GM23338 (cell line): ENCODE data around the gene SLC23A1. TPM values are rescaled to one million over a fixed set of nuclear protein-coding genes. Genes with fewer than 3 reads are reported as not detected.
A peak's percentile ranks its signal among the peaks of the same experiment; 100 is the strongest.

Experiments
- ATAC-seq: fragments of 200-7000 bp; cut with Tn5 transposase; 3 replicates; pipeline ENCODE4 v1.9.1; 2020
- DNase-seq: peaks from one replicate; pipeline ENCODE4 v3.0.0-alpha.2; 2015; ENCODE audit warnings: low spot score
- H2AFZ ChIP-seq: fragments of 200-600 bp; sonication (generic); 2 replicates; pipeline ENCODE4 v1.8.0; 2016; ENCODE audit warnings: antibody characterized with exemption, mild to moderate bottlenecking, moderate library complexity
- H3F3A ChIP-seq: fragments of 200-600 bp; sonication (generic); replicated peaks from 2 replicates; pipeline ENCODE4 v1.8.0; 2017; ENCODE audit warnings: antibody characterized with exemption, mixed run types, low read depth
- H3K27ac ChIP-seq: fragments of 200-600 bp; sonication (generic); 2 replicates; pipeline ENCODE4 v1.6.1; 2016; ENCODE audit warnings: low read depth
- H3K27me3 ChIP-seq: fragments of 200-600 bp; sonication (generic); 2 replicates; pipeline ENCODE4 v1.8.0; 2016; ENCODE audit warnings: mild to moderate bottlenecking, mixed run types, moderate library complexity; ENCODE audit not compliant: insufficient read depth
- H3K36me3 ChIP-seq: fragments of 200-600 bp; sonication (generic); 2 replicates; pipeline ENCODE4 v1.8.0; 2016; ENCODE audit warnings: mild to moderate bottlenecking; ENCODE audit not compliant: insufficient read depth
- H3K4me1 ChIP-seq: fragments of 200-600 bp; sonication (generic); 2 replicates; pipeline ENCODE4 v1.8.0; 2016; ENCODE audit warnings: mild to moderate bottlenecking, moderate library complexity; ENCODE audit not compliant: insufficient read depth
- H3K4me2 ChIP-seq: fragments of 200-600 bp; sonication (generic); 2 replicates; pipeline ENCODE4 v1.7.1; 2017; ENCODE audit warnings: mixed run types
- H3K4me3 ChIP-seq: fragments of 200-600 bp; sonication (generic); 2 replicates; pipeline ENCODE4 v1.6.1; 2016; ENCODE audit warnings: mixed run types
- H3K79me2 ChIP-seq: fragments of 200-600 bp; sonication (generic); replicated peaks from 2 replicates; pipeline ENCODE4 v1.8.0; 2017; ENCODE audit warnings: mild to moderate bottlenecking; ENCODE audit not compliant: insufficient read depth
- H3K9me2 ChIP-seq: fragments of 200-600 bp; sonication (generic); 2 replicates; pipeline ENCODE4 v1.8.0; 2017; ENCODE audit not compliant: insufficient read depth
- H4K20me1 ChIP-seq: fragments of 200-600 bp; sonication (generic); replicated peaks from 2 replicates; pipeline ENCODE4 v1.8.0; 2017; ENCODE audit warnings: mild to moderate bottlenecking; ENCODE audit not compliant: insufficient read depth
- H3K27ac Mint-ChIP-seq: 2 replicates; pipeline ENCODE4 v1.8.0; 2020; ENCODE audit warnings: inconsistent platforms, mild to moderate bottlenecking, moderate library complexity, mixed read lengths
- H3K27me3 Mint-ChIP-seq: 3 replicates; pipeline ENCODE4 v1.8.0; 2022; ENCODE audit warnings: low read depth, mild to moderate bottlenecking, moderate library complexity, mixed read lengths, inconsistent platforms; ENCODE audit not compliant: insufficient read depth, poor library complexity
- H3K36me3 Mint-ChIP-seq: 3 replicates; pipeline ENCODE4 v1.8.0; 2021; ENCODE audit warnings: low read depth, mild to moderate bottlenecking, inconsistent platforms, moderate library complexity, mixed read lengths
- H3K4me1 Mint-ChIP-seq: 3 replicates; pipeline ENCODE4 v1.8.0; 2020; ENCODE audit warnings: mild to moderate bottlenecking, inconsistent platforms, mixed read lengths
- H3K4me3 Mint-ChIP-seq: 3 replicates; pipeline ENCODE4 v1.8.0; 2021; ENCODE audit warnings: moderate library complexity, mild to moderate bottlenecking, inconsistent platforms, mixed read lengths
- H3K9me3 Mint-ChIP-seq: 3 replicates; pipeline ENCODE4 v1.8.0; 2020; ENCODE audit warnings: moderate library complexity, mild to moderate bottlenecking, inconsistent platforms, mixed read lengths
- CREB1 ChIP-seq: fragments of 250-450 bp; sonication (Bioruptor Pico); IDR thresholded peaks from 2 replicates; pipeline ENCODE4 v1.5.0; 2020; ENCODE audit warnings: low read depth, mild to moderate bottlenecking, moderate library complexity
- EZH2 ChIP-seq: fragments of 200-600 bp; sonication (generic); IDR thresholded peaks from one replicate; pipeline ENCODE4 v1.8.0; 2017; ENCODE audit warnings: antibody characterized with exemption, mild to moderate bottlenecking, low read depth; ENCODE audit not compliant: unreplicated experiment
- NANOG ChIP-seq: IDR thresholded peaks from 2 replicates; pipeline ENCODE4 v1.6.1; 2016; ENCODE audit warnings: antibody characterized with exemption, borderline replicate concordance
- POLR2AphosphoS5 ChIP-seq: IDR thresholded peaks from 2 replicates; pipeline ENCODE4 v1.6.1; 2016; ENCODE audit warnings: antibody characterized with exemption, low read depth
- ZNF114 ChIP-seq: fragments of 250-450 bp; sonication (Bioruptor Pico); IDR thresholded peaks from 2 replicates; pipeline ENCODE4 v1.5.0; 2020; ENCODE audit warnings: mild to moderate bottlenecking, moderate library complexity
- ZNF331 ChIP-seq: fragments of 250-450 bp; sonication (Bioruptor Pico); IDR thresholded peaks from 2 replicates; pipeline ENCODE4 v1.5.0; 2020; ENCODE audit warnings: low read depth, mild to moderate bottlenecking, moderate library complexity
- polyA plus RNA-seq: library from polyadenylated mRNA; unstranded; fragments of >200 nt; fragmentation: Nextera tagmentation; extraction: Ambion mirVana; gene quantifications from 2 replicates; pipeline ENCODE4 v1.2.1, GENCODE V29; 2016
- total RNA-seq: library from RNA; depleted of rRNA; stranded (reverse); fragments of >200 nt; shearing (Covaris generic); gene quantifications from 2 replicates; pipeline ENCODE4 v1.2.3, GENCODE V29; 2014
- TF ChIP-seq, protein P1 (sequence below), 2 experiments: fragments of 200-600 bp in 1 of 2; sonication (generic) in 1 of 2; conservative IDR thresholded peaks; 2 replicates each; pipeline versions ENCODE4 v1.5.1 to v1.6.1; 2016 to 2017; ENCODE audit warnings: antibody characterized with exemption in 2 of 2, low read depth in 2 of 2, mild to moderate bottlenecking in 2 of 2, moderate library complexity in 1 of 2
- TF ChIP-seq, protein P2 (sequence below): IDR thresholded peaks from one replicate; pipeline ENCODE4 v1.6.1; 2018; ENCODE audit warnings: antibody characterized with exemption; ENCODE audit not compliant: unreplicated experiment
- TF ChIP-seq, protein P3 (sequence below): IDR thresholded peaks from 2 replicates; pipeline ENCODE4 v1.6.1; 2016; ENCODE audit warnings: antibody characterized with exemption

SLC23A1 gene
- total and polyA plus RNA-seq, 2 experiments from 2014 or later, result 0.29 TPM; not detected in 1

DNA sequence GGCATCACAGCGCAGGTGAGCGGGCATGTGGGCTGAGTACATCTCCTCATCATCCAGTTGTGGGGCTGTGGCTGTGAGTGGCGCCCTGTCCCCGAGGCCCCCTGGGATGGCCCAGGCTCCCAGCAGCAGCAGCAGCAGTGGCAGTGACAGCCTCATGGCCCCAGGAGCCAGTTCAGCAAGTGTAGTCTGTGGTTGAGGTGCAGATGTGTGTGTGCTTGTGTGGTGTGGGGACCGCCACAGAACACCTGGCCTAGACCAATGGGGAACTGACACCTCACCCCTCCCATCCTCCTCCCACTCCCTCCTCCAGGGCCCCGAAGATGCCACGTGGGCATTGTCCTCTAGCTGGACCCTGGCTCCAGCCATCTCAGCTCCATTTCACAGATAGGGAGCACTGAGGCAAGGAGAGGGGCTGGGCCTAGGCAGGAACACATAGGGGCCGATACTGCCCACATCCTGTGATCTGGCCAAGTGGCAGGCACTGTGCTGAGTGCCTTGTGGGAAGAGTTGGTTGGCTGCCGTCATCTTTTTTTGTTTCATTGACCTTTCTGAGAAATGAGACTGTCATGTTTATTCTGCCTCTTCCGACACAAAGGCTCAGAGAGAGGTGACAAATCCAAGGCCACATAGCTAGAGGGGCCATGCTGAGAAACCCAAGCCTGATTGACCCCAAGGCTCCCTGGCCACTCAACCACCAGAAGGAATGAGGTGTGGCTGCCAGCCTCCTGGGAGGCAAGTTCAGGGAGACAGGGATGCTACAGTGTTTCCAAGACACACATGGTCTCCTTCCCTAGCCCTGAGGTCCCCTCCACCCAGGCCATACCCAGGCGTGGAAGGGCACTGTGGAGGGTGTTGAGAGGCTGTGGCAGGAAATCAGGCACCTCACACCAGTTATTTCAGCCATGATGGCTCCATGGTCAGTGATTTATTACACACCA lies 6.9 kb upstream of the SLC23A1 start, which contains the start of gene MZB1 (continued):
- TF ChIP-seq NANOG (no peak), CREB1 (CRISPR knock-in tag) (no peak), ZNF114 (CRISPR knock-in tag) (no peak), ZNF331 (no peak), POLR2AphosphoS5 (no peak), EZH2 (no peak)
- TF ChIP-seq, protein P1, sequence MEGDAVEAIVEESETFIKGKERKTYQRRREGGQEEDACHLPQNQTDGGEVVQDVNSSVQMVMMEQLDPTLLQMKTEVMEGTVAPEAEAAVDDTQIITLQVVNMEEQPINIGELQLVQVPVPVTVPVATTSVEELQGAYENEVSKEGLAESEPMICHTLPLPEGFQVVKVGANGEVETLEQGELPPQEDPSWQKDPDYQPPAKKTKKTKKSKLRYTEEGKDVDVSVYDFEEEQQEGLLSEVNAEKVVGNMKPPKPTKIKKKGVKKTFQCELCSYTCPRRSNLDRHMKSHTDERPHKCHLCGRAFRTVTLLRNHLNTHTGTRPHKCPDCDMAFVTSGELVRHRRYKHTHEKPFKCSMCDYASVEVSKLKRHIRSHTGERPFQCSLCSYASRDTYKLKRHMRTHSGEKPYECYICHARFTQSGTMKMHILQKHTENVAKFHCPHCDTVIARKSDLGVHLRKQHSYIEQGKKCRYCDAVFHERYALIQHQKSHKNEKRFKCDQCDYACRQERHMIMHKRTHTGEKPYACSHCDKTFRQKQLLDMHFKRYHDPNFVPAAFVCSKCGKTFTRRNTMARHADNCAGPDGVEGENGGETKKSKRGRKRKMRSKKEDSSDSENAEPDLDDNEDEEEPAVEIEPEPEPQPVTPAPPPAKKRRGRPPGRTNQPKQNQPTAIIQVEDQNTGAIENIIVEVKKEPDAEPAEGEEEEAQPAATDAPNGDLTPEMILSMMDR (conservative IDR thresholded peaks at IDR 0.05; ENCODE audit: low read depth in 2 of 2), result no peak
- TF ChIP-seq, protein P2, sequence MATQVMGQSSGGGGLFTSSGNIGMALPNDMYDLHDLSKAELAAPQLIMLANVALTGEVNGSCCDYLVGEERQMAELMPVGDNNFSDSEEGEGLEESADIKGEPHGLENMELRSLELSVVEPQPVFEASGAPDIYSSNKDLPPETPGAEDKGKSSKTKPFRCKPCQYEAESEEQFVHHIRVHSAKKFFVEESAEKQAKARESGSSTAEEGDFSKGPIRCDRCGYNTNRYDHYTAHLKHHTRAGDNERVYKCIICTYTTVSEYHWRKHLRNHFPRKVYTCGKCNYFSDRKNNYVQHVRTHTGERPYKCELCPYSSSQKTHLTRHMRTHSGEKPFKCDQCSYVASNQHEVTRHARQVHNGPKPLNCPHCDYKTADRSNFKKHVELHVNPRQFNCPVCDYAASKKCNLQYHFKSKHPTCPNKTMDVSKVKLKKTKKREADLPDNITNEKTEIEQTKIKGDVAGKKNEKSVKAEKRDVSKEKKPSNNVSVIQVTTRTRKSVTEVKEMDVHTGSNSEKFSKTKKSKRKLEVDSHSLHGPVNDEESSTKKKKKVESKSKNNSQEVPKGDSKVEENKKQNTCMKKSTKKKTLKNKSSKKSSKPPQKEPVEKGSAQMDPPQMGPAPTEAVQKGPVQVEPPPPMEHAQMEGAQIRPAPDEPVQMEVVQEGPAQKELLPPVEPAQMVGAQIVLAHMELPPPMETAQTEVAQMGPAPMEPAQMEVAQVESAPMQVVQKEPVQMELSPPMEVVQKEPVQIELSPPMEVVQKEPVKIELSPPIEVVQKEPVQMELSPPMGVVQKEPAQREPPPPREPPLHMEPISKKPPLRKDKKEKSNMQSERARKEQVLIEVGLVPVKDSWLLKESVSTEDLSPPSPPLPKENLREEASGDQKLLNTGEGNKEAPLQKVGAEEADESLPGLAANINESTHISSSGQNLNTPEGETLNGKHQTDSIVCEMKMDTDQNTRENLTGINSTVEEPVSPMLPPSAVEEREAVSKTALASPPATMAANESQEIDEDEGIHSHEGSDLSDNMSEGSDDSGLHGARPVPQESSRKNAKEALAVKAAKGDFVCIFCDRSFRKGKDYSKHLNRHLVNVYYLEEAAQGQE, result no peak
- TF ChIP-seq, protein P3, sequence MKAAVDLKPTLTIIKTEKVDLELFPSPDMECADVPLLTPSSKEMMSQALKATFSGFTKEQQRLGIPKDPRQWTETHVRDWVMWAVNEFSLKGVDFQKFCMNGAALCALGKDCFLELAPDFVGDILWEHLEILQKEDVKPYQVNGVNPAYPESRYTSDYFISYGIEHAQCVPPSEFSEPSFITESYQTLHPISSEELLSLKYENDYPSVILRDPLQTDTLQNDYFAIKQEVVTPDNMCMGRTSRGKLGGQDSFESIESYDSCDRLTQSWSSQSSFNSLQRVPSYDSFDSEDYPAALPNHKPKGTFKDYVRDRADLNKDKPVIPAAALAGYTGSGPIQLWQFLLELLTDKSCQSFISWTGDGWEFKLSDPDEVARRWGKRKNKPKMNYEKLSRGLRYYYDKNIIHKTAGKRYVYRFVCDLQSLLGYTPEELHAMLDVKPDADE, result no peak

GRCh38 chr5:139388198-139388821 lies 5.2 kb upstream of the SLC23A1 start:
- Histone ChIP-seq H3K79me2 (no peaks in the 10 kb centered on the region), H3K4me2 (peak overlapping the region; percentile 74), H2AFZ (peak overlapping the region; percentile 89), H3F3A (peaks cover 8% of the 10 kb centered on the region; the same call in 1 of the 2 replicates), H3K9me2 (no peaks in the 10 kb centered on the region), H4K20me1 (no peaks in the 10 kb centered on the region), H3K4me1 (peaks cover 16% of the 10 kb centered on the region), H3K4me3 (peak overlapping the region; percentile 31), H3K36me3 (no peaks in the 10 kb centered on the region), H3K27ac (peak overlapping the region; percentile 32; the same call in 1 of the 2 replicates), H3K27me3 (peaks cover 14% of the 10 kb centered on the region)
- no peak for ATAC-seq
- Mint-ChIP-seq H3K27me3 (peaks cover 34% of the 10 kb centered on the region), H3K4me1 (peaks cover 31% of the 10 kb centered on the region), H3K9me3 (no peaks in the 10 kb centered on the region), H3K36me3 (no peaks in the 10 kb centered on the region; the same call in 2 of the 3 replicates), H3K4me3 (peak overlapping the region; percentile 41; the same call in 2 of the 3 replicates), H3K27ac (peak overlapping the region; percentile 84)
- peak; percentile 69 for DNase-seq
- TF ChIP-seq, protein P1 (conservative IDR thresholded peaks at IDR 0.05; ENCODE audit: low read depth in 2 of 2), result no peak
- TF ChIP-seq POLR2AphosphoS5, result no peak
